Effector memory CD4-positive, alpha-beta T cell (primary cell): ENCODE measurements around the gene DNAH11.

Source experiments
- DNase-seq, 3 donors: peaks; one replicate each; pipeline ENCODE4 v3.0.0-alpha.2; 2020
- H3K27ac ChIP-seq: 2 replicates; pipeline ENCODE4 v1.7.0; 2013; ENCODE audit warnings: mild to moderate bottlenecking, low read length, moderate library complexity; ENCODE audit not compliant: insufficient read depth, poor library complexity, severe bottlenecking
- H3K27me3 ChIP-seq: replicated peaks from 2 replicates; pipeline ENCODE4 v1.7.0; 2013; ENCODE audit warnings: mild to moderate bottlenecking, low read length; ENCODE audit not compliant: insufficient read depth, control insufficient read depth, poor library complexity, severe bottlenecking
- H3K36me3 ChIP-seq: 2 replicates; pipeline ENCODE4 v1.7.0; 2013; ENCODE audit warnings: mild to moderate bottlenecking, low read length, moderate library complexity; ENCODE audit not compliant: control insufficient read depth, insufficient read depth
- H3K4me1 ChIP-seq: 2 replicates; pipeline ENCODE4 v1.7.0; 2013; ENCODE audit warnings: low read length, mild to moderate bottlenecking; ENCODE audit not compliant: control insufficient read depth, insufficient read depth, poor library complexity, severe bottlenecking
- H3K4me3 ChIP-seq: 2 replicates; pipeline ENCODE4 v1.7.0; 2013; ENCODE audit warnings: low read length, low read depth, mild to moderate bottlenecking; ENCODE audit not compliant: insufficient read depth, poor library complexity, severe bottlenecking
- H3K9me3 ChIP-seq: 2 replicates; pipeline ENCODE4 v1.7.0; 2013; ENCODE audit warnings: mild to moderate bottlenecking, low read length, moderate library complexity; ENCODE audit not compliant: control insufficient read depth

Gene DNAH11

GRCh38 chr7:21911341-21911875 is 368.6 kb downstream of the DNAH11 start:
- no peak overlapping the region for H3K27ac ChIP-seq
- DNase-seq: no peak
- no peaks in the 10 kb centered on the region for H3K27me3 ChIP-seq
- H3K4me1 ChIP-seq: no peaks in the 10 kb centered on the region
- no peaks in the 10 kb centered on the region for H3K9me3 ChIP-seq
- no peaks in the 10 kb centered on the region for H3K36me3 ChIP-seq
- no peak overlapping the region for H3K4me3 ChIP-seq

GRCh38 chr7:21912305-21912704 is 369.5 kb downstream of the DNAH11 start:
- Histone ChIP-seq H3K9me3 (no peaks in the 10 kb centered on the region), H3K4me3 (no peak overlapping the region), H3K36me3 (no peaks in the 10 kb centered on the region), H3K27me3 (no peaks in the 10 kb centered on the region), H3K4me1 (no peaks in the 10 kb centered on the region), H3K27ac (no peak overlapping the region)
- DNase-seq: no peak

GRCh38 chr7:21912931-21913780 is 370.3 kb downstream of the DNAH11 start:
- Histone ChIP-seq H3K27me3 (no peaks in the 10 kb centered on the region), H3K4me1 (no peaks in the 10 kb centered on the region), H3K27ac (no peak overlapping the region), H3K36me3 (no peaks in the 10 kb centered on the region), H3K9me3 (no peaks in the 10 kb centered on the region), H3K4me3 (no peak overlapping the region)
- no peak for DNase-seq

- Histone ChIP-seq H3K36me3 (no peaks in the 10 kb centered on the region), H3K4me3 (no peak overlapping the region), H3K27me3 (no peaks in the 10 kb centered on the region), H3K4me1 (no peaks in the 10 kb centered on the region), H3K9me3 (no peaks in the 10 kb centered on the region), H3K27ac (no peak overlapping the region)
- no peak for DNase-seq
These were observed 371.8 kb downstream of the DNAH11 start for GRCh38 chr7:21914671-21915070.

GRCh38 chr7:21915140-21915539 is 372.3 kb downstream of the DNAH11 start:
- Histone ChIP-seq H3K9me3 (no peaks in the 10 kb centered on the region), H3K4me1 (no peaks in the 10 kb centered on the region), H3K4me3 (no peak overlapping the region), H3K27me3 (no peaks in the 10 kb centered on the region), H3K27ac (no peak overlapping the region), H3K36me3 (no peaks in the 10 kb centered on the region)
- no peak for DNase-seq

GRCh38 chr7:21916176-21916575 is 373.3 kb downstream of the DNAH11 start:
- no peaks in the 10 kb centered on the region for H3K4me1 ChIP-seq
- DNase-seq: no peak

GRCh38 chr7:21916629-21917028 is 373.8 kb downstream of the DNAH11 start:
- DNase-seq: no peak
- Histone ChIP-seq H3K27ac (no peak overlapping the region), H3K9me3 (no peaks in the 10 kb centered on the region), H3K4me1 (no peaks in the 10 kb centered on the region), H3K27me3 (no peaks in the 10 kb centered on the region), H3K4me3 (no peak overlapping the region), H3K36me3 (no peaks in the 10 kb centered on the region)

More at GRCh38 chr7:21916176-21916575, 373.3 kb downstream of the DNAH11 start:
- Histone ChIP-seq H3K27ac (no peak overlapping the region), H3K36me3 (no peaks in the 10 kb centered on the region), H3K9me3 (no peaks in the 10 kb centered on the region), H3K4me3 (no peak overlapping the region), H3K27me3 (no peaks in the 10 kb centered on the region)

GRCh38 chr7:21918216-21918615 is 375.4 kb downstream of the DNAH11 start:
- Histone ChIP-seq H3K4me3 (no peak overlapping the region), H3K27me3 (no peaks in the 10 kb centered on the region), H3K36me3 (no peaks in the 10 kb centered on the region), H3K27ac (no peak overlapping the region), H3K9me3 (no peaks in the 10 kb centered on the region), H3K4me1 (no peaks in the 10 kb centered on the region)
- no peak for DNase-seq

- Histone ChIP-seq H3K27me3 (no peaks in the 10 kb centered on the region), H3K4me1 (no peaks in the 10 kb centered on the region), H3K4me3 (no peak overlapping the region), H3K9me3 (no peaks in the 10 kb centered on the region), H3K36me3 (no peaks in the 10 kb centered on the region), H3K27ac (no peak overlapping the region)
- DNase-seq: no peak
These were observed 378.1 kb downstream of the DNAH11 start for GRCh38 chr7:21920936-21921335.

- Histone ChIP-seq H3K27me3 (no peaks in the 10 kb centered on the region), H3K4me3 (no peak overlapping the region), H3K27ac (no peak overlapping the region), H3K36me3 (no peaks in the 10 kb centered on the region), H3K4me1 (no peaks in the 10 kb centered on the region), H3K9me3 (no peaks in the 10 kb centered on the region)
- no peak for DNase-seq
These were observed 379.8 kb downstream of the DNAH11 start for GRCh38 chr7:21922605-21923004.
